HG03354 (cell line): Measurements from ENCODE around the gene TFIP11.
"Not testable (repeated sequence)": the region's sequence is repeated elsewhere in the genome, so short reads cannot be mapped to it uniquely, and the experiment has no call there.

Source experiments
- ATAC-seq: cut with Tn5 transposase; IDR thresholded peaks from one replicate; pipeline ENCODE4 v1.9.1; 2021; ENCODE audit warnings: mild to moderate bottlenecking; ENCODE audit not compliant: unreplicated experiment, poor library complexity, severe bottlenecking

The TFIP11 gene

GRCh38 chr22:26544489-26544888 is 32.2 kb upstream of the TFIP11 start:
- no peak for ATAC-seq

DNA sequence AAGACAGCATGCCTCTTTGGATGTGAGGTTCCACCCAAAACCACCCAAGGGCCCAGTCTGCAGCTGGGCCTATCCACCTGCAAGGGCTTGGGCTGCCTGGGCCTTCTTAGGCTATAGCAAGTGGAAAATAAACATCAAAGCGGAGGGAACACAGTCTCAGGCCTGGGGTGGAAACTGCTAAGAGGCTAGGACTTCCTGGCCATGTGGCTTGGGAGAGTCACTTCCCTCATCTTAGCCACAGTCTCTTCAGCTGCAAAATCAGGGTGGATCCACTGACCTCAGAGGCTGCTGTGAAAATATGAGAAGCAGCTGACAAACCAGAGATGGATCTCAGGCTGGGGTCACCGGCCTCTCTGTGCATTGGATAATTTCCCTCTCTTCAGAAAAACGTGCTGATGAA is 30.6 kb upstream of the TFIP11 start:
- ATAC-seq: no peak

GRCh38 chr22:26541167-26541819 is 29.0 kb upstream of the TFIP11 start:
- no peak for ATAC-seq

DNA sequence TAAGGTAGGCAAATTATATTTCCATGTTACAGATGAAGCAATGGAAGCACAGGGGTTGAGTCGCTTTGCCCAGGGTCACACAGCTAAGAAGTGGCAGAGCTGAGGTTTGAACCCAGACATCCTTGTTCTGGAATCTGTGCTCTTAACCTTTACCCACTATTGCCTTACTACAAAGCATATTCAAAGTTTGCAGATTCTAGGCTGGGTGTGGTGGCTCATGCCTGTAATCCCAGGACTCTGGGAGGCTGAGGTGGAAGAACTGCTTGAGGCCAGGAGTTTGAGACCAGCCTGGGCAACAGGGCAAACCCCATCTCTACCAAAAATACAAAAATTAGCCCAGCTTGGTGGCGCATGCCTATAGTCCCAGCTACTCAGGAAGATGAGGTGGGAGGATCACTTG is 27.8 kb upstream of the TFIP11 start:
- ATAC-seq: no peak

DNA sequence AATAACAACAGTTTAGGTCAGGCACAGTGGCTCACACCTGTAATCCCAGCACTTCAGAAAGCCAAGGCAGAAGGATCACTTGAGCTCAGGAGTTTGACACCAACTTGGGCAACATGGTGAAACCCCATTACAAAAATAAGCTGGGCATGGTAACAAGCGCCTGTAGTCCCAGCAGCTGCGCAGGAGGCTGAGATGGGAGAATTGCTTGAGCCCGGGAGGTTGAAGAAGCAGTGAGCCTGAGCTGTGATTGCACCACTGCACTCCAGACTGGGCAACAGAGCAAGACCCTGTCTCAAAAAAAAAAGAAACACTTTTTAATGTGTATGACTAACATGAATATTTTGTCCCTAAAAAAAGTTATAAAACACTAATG is 24.5 kb upstream of the TFIP11 start:
- ATAC-seq: no peak

DNA sequence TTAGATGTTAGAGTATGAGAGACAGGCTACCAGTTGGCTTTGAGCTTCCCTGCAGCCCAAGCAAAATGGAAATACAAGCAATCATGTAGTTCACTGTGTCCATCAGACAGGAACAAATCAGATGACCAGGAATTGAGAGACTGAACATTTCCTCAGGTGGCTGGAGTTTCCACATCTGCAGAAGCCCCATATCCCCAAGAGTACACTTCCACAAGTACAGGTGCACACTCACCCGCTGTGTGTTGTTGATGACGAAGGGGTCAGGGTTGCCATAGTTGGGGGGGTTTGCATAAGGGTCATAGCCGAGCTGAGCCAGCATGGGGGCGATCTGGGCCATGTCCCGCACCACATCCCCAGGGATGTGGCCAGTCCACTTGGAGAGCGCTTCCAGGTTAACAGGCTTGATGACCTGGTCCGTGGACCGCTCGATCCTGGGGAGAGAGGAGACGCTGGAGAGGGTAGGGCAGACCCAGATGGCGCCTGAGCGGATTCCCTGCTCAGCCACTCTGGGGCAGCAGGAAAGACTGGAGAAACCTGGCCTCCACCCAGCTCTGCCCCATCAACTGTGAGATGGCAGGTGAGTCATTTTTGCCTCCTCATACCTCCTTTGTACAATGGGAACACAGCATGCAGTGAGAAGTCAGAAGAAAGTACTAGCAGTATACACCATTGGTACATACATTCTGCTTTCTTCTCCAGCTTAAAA is 23.9 kb upstream of the TFIP11 start:
- ATAC-seq: no peak

DNA sequence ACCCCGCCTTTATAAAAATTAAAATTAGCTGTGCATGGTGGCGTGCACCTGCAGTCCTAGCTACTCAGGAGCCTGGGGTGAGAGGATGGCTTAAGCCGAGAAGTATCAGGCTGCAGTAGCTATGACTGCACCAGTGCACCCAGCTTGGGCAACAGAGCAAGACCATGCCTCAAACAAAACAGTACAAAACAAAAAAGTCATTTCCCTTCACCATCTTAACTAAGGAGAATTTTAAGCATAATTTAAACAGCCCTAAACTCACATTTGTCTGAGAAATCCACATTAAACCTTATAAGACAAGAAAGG is 23.3 kb upstream of the TFIP11 start:
- no peak for ATAC-seq

DNA sequence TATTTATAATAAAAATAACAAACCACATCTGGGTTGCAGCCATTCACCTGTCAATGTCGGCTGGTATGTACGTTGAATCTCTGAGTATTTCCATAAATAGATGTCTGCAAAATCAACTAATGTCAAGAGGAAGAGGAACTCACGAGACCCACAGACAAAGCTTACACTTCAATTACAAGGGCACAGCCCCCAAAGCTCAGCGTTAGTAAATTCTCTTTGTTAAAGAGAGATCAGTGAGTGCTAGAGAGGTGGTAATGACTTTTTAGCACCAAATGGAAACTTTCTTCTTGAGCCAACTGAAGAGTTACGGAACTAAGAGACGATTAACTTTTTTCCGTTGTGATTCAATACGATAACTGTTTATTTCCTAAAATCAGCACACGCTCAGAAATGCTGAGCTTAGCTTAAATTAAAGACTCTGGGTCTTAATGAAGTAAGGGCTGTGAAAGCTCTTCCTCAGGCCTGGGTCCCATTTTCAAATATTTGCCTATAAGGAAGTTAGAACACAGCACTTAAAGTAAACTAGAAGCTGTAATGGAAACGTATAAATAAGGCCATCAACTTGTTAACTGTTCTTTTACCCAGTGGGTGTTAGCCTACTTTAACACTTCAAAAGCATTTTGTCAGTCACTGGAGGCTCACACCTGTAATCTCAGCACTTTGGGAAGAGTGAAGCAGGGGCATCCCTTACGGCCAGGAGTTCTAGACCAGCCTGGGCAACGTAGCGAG is 22.8 kb upstream of the TFIP11 start:
- ATAC-seq: no peak

DNA sequence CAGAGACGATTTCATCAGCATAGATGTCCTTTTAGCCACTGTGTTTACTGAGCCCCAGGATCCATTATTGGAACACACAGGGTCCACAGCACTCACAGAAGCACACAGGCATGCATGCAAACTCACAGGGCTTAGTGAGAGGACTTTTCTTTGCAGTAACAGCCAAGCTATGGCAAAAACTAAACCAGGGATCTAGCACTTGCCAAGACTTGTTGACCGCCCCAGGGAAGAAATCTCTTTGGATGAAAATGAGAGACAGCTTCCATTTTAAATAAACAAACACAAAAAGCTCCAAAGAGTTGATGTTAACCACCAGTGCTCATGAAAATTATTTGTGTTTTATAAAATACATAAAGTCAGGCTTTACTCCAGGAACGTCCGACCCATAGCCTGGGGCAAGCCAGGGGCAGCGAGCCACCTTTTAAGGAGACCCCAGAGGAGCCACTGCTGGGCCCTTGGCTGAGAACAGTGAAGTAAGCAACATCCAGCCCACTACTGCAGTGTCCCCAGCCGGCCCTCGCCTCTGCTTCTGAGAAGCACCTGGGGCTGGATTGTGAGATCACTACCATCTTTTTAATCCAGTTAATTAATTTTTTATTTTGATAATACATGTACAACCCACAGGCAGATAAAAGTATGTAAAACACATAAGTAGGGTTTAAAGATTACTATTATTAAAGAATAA is 22.0 kb upstream of the TFIP11 start:
- ATAC-seq: no peak

GRCh38 chr22:26529345-26529744 is 17.1 kb upstream of the TFIP11 start:
- ATAC-seq: no peak

DNA sequence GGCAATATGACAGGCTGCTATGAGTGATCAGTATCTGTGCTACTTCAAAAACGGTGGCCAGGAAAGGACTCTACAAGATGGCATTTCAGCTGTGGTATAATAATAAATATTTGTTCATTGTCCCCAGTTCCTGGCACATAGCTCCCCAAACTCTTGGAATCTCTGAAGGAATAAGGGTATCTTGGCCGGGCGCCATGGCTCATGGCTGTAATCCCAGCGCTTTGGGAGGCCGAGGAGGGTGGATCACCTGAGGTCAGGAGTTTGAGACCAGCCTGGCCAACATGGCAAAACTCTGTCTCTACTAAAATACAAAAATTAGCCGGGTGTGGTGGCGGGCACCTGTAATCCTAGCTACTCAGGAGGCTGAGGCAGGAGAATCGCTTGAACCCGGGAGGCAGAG is 16.2 kb upstream of the TFIP11 start:
- not testable (repeated sequence) for ATAC-seq

- no peak for ATAC-seq
Observed at GRCh38 chr22:26527574-26528465, 15.5 kb upstream of the TFIP11 start.

GRCh38 chr22:26527167-26527566 is 14.9 kb upstream of the TFIP11 start:
- ATAC-seq: no peak

GRCh38 chr22:26525946-26526564 is 13.8 kb upstream of the TFIP11 start:
- no peak for ATAC-seq

- no peak for ATAC-seq
Observed at GRCh38 chr22:26524870-26525269, 12.6 kb upstream of the TFIP11 start.

GRCh38 chr22:26522592-26522991 is 10.3 kb upstream of the TFIP11 start:
- ATAC-seq: no peak

- no peak for ATAC-seq
Observed at GRCh38 chr22:26522012-26522411, 9.7 kb upstream of the TFIP11 start.

DNA sequence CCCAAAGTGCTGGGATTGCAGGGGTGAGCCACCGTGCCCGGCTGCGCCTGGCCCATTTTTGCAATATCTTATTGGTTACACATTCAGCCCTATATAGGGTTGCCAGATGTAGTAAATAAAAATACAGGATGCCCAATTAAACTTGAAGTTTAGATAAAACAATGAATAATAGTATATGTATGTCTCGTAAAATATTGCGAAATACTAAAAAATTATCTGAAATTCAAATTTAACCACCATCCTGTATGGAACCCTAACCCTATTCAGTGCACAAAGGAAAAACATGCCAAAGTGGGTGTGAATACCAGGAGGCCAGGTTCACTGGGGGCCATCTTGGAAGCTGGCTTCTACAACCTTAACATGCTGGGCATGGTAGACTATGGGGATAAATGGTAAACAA is 5.2 kb upstream of the TFIP11 start:
- no peak for ATAC-seq

DNA sequence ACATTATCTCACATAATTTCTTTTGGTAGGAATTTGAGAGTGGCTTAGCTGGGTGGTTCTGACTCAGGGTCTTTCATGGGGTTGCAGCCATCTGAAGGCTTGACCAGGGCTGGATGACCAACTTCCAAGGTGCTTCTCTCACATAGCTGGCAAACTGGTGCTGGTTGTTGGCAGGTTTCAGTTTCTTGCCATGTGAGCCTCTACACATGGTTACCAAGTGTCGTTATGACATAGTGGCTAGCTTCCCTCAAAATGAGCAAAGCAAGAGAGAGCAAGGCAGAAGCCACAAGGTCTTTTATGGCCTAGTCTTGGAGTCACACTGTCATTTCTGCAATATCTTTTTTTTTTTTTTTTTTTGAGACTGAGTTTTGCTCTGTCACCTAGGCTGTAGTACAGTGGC is 4.2 kb upstream of the TFIP11 start:
- no peak for ATAC-seq
